Measurements from ENCODE around the gene LSM3. TPM values are rescaled to one million over a fixed set of nuclear protein-coding genes. Genes with fewer than 3 reads are reported as not detected.

Gene LSM3
- total and polyA plus RNA-seq, 9 of the 15 experiments (the other 6 are each of a cell fraction or from before 2014, with no cell fraction given): 33.8 to 203 (median 61.2) TPM

- TF ChIP-seq PKNOX1 (IDR thresholded peaks at IDR 0.05) (peak; percentile 90), CXXC5 (CRISPR knock-in tag; IDR thresholded peaks at IDR 0.05) (peak; percentile 43), HNRNPH1 (optimal IDR thresholded peaks at IDR 0.05; ENCODE audit: low read depth, low read length) (no peak), ZFP1 (CRISPR knock-in tag; IDR thresholded peaks at IDR 0.05) (no peak), ZNF436 (CRISPR knock-in tag; IDR thresholded peaks at IDR 0.05) (no peak), HOMEZ (CRISPR knock-in tag; IDR thresholded peaks at IDR 0.05) (no peak), ZNF696 (CRISPR knock-in tag; conservative IDR thresholded peaks at IDR 0.05) (no peak), EGR1 (conservative IDR thresholded peaks at IDR 0.05) (no peak), MXD1 (CRISPR knock-in tag; IDR thresholded peaks at IDR 0.05; ENCODE audit: borderline replicate concordance, poor library complexity, severe bottlenecking) (no peak), TAF7 (tag; IDR thresholded peaks at IDR 0.05) (no peak), LARP7 (IDR thresholded peaks at IDR 0.05) (no peak), CHAMP1 (IDR thresholded peaks at IDR 0.05) (no peak), PTTG1 (tag; IDR thresholded peaks at IDR 0.05; ENCODE audit: low read depth) (no peak), DLX4 (CRISPR knock-in tag; IDR thresholded peaks at IDR 0.05) (no peak), ZNF551 (CRISPR knock-in tag; IDR thresholded peaks at IDR 0.05) (no peak), ZNF592 (IDR thresholded peaks at IDR 0.05) (peak; percentile 42), POLR3G (IDR thresholded peaks at IDR 0.05; ENCODE audit: extremely low read depth, insufficient read length, insufficient replicate concordance) (no peak)
These were observed 28.0 kb downstream of the LSM3 start (continued) for GRCh38 chr3:14206548-14207177.

Data from K562 (cell line).